GM18498 (cell line): Measurements from ENCODE around the gene HPS4.
A peak's percentile ranks its signal among the peaks of the same experiment; 100 is the strongest.

Experiments
- ATAC-seq: cut with Tn5 transposase; IDR thresholded peaks from one replicate; pipeline ENCODE4 v1.9.1; 2021; ENCODE audit warnings: mild to moderate bottlenecking, moderate library complexity; ENCODE audit not compliant: unreplicated experiment

HPS4 gene

DNA sequence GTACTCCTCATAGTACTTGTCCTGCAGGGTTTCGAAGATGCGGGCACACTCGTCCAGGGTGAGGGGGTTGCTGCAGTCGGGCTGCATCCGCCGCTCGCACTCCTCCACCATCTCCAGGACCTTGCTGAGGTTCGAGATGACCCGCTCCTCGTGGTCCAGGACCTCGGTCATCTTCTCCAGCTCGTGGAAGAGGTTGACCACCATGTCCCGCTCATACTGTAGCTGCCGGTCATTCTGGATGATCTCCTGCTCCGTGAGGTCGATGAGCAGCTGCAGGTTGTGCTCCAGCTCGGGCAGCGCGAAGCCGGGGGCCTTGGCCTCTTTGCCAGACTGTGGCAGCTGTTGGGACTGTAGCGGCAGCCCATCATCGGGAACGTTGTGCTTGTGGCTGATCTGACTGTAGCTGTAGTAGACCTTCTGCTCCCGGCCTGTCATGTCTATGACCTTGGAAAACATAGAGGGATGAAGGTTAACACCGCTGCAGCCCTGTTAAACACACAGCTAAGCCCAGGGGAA is 15.7 kb upstream of the HPS4 start:
- no peak for ATAC-seq

DNA sequence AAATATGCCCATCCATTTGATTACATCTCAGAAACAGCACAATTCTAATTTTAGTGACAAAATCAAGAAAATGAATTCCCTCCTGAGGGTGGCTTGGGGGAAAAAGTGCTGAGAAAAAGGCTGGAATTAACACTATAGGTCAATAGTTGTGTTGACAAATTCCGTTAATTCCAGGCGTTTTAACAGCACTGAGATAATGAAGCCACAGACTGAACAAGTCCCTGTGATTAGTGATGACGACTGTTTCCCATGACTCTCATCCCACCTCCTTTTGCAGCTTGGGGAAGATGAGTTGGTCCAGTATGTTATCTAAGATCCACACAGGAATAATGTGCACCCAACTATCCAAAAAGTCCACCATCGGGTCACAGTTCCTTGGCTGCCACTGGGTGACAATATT is 12.9 kb upstream of the HPS4 start:
- ATAC-seq = no peak

DNA sequence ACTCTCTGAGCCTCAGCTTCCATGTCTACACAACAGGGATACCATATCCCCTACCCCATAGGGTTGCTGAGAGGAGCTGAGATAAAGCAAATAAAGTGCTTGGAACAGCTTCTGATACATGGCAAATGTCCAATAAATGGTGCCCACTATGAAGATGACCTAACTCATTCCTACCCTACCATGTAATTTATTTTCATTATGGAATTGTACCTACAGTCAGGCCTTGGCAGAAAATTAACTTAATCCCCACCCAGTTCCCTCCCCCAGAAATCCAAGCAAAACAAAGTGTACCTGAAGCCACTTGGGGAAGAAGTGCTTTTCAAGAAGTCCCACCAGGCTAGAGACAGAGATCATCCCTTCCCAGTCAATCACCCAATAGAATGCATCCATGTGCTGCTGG is 10.9 kb upstream of the HPS4 start:
- no peak for ATAC-seq

DNA sequence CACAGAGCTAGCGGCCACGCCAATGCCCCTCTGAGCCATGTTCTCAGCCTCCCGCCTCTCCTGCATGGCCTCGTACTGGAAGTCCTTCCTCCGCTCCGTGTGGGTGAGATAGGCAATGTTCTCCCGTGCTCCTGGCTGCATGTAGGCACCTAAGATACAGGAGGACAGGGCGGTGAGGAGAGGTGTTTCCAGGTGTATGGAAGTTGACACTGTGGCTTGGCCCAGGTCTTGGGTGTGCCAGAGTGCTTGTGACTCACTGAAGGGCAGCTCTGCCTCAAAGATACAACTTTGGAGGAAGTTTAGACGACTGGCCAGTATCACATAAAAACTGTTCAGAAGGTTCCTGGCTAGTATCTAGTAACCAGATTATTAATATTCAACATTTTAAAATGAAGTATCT is 8.6 kb upstream of the HPS4 start:
- no peak for ATAC-seq

GRCh38 chr22:26489447-26490036 is 6.0 kb upstream of the HPS4 start:
- no peak for ATAC-seq

GRCh38 chr22:26487996-26488395 is 4.4 kb upstream of the HPS4 start:
- ATAC-seq = no peak

DNA sequence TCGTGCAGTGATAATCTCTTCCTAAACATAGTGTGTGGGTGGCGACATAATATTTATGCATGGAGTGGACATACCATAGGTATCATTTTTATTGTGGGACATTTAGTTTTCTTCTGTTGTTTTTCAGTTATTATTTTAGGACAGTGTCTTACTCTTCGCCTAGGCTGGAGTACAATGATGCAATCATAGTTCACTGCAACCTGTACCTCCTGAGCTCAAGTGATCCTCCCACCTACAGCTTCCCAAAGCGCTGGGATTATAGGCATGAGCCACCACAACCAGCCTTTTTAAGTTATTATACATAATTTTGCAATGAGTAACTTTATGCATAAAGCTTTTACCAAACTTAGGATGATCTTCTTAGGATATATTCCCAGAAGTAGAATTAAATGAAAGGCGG is 2.8 kb upstream of the HPS4 start:
- ATAC-seq = no peak

GRCh38 chr22:26485806-26486390 is 2.3 kb upstream of the HPS4 start:
- ATAC-seq = no peak

- no peak for ATAC-seq
These were observed 1.4 kb upstream of the HPS4 start for GRCh38 chr22:26485013-26485412.

GRCh38 chr22:26484360-26484706 is 750 bp upstream of the HPS4 start:
- no peak for ATAC-seq

DNA sequence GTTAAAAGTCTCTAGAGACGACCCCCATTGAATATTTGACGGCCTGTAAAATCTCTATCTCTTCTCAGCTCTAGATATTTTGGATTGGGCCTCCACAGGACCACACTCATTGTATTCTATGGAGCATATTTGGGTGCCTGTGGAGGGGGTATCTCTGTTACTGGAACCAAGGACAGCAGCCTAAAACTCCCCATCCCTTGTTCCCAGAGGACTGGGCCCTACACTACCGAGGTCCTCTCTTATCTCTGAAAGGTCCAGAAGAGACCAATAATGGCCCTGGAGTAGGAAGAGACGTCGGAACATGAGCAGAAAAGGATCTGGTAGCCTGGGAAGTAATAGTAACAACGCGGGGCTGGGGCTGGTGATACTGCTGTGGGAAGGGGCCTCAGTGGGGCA is 542 bp downstream of the HPS4 start:
- ATAC-seq = peak; percentile 3

GRCh38 chr22:26482161-26482560 is 1.4 kb downstream of the HPS4 start:
- no peak for ATAC-seq

DNA sequence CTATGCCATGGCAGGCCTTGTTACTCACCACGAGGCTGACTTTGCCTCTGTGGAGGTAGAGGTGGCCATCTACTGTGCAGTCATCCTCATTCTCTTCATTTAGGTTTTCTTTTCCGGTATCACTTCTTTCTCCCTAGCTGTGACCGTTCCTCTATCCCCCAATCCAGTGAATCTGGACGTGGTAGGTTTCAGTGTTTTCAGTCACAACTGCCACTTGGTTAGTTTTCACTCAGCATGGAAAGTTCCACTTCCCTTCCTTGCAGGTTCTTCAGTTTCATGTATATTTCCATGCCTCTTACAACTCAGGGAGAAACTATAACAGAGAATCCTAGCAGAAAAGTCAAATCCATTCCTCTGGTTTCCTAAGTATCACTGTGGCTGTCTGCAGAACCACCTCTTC is 1.9 kb downstream of the HPS4 start:
- ATAC-seq = no peak

GRCh38 chr22:26481112-26481693 is 2.4 kb downstream of the HPS4 start:
- no peak for ATAC-seq

GRCh38 chr22:26480611-26480932 is 3.0 kb downstream of the HPS4 start:
- no peak for ATAC-seq

DNA sequence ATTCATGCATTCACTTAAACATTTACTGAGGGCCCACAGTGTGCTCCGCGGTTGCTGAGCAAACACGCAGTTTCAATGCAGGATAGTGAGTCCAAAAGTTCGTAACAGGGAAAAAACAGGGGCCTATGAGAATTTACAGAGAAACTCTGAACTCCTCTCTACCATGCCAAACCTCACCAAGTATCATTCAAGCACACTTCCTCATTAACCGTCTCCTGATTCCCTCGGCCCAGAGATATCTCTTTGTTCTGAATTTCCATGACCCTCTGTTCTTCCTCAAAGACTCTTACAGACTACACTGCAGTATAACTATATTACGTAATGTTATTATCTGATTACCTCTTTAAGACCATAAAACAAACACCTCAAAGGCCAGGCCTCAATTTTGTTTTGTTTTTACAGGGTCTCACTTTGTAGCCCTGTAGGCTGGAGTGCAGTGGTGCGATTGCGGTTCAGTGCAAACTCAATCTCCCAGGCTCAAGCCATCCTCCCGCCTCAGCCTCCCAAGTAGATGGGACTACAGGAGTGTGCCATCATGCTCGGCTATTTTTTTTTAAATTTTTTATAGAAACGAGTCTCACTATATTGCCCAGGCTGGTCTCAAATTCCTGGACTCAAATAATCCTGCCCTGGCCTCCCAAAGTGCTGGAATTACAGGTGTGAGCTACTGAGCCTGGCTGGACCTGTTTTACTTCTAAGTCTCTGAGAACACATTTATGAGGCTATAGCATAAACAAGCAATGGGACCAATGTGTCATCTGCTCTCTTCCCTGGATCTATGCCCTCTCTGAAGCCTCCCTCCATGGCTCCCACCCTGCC is 3.6 kb downstream of the HPS4 start:
- ATAC-seq = no peak

GRCh38 chr22:26479043-26479791 is 4.4 kb downstream of the HPS4 start:
- no peak for ATAC-seq

DNA sequence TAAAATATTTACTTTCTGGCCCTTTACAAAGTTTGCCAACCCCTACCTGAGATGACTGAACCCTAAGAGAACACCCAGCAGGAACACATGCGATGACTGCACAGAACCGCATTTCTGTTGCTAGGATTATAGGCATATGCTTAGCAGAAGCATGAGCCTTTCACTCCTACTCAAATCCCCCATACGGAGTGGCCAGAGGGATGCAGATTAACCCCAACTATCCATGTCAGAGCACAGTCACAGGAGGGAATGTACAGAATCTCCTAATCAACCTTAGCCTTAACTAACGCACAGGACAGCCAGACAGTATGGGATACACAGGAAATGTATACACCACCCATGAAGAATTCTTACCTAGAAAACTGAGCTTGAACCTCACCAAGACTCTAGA is 6.2 kb downstream of the HPS4 start:
- ATAC-seq = no peak

DNA sequence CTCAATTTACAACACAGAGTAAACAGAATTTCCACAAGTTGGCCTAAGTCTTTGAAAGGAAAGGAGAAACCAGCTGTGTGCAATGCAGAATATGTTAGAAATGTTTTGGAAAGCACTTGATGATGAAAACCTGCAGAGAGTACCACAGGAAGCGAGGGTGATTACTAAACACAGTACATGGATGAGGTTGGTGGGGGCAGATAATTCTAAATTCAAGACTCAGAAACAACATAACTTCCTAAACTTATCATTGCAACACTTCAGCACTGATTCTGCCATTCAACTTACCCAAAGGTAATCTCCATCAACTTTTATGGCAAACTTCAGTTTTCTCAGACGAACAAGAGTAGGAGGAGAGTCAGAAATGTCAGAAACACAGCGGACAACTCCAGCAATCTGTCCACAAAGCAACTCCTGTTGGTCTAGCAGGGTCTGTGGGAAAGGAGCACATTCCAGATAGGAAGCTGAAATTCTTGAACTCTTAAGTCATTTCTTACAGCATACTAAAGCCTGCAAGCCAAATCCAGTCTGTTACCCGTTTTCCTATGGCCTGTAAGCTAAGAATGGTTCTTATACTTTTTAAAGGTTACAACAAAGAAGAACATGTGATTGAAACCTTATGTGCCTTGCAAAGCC is 6.8 kb downstream of the HPS4 start:
- ATAC-seq = no peak

GRCh38 chr22:26474682-26475081 is 8.9 kb downstream of the HPS4 start:
- no peak for ATAC-seq

DNA sequence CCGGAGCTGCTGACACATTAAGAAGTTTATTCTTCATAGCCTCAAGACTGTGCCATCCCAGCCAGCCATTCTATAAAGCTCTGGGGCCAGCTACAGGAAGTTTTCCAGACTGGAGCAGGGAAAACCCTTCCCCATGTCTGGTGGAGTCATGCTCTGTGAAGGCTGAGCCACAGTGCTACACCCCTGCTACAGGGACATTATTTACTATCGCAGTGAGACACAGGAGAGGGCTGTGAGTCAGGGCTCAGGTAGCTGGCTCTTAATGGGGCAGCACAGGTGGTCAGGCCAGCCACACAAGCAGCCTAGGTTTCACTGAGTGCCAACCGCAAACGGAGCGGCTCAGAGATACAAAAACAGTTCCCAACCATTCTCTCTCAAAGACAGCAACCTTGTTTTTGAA is 12.1 kb downstream of the HPS4 start:
- ATAC-seq = no peak
